ENCODE results near the gene EEA1.
"Not testable (repeated sequence)": the region's sequence is repeated elsewhere in the genome, so short reads cannot be mapped to it uniquely, and the experiment has no call there.

Gene EEA1

GRCh38 chr12:92756898-92757596 lies 172.0 kb downstream of the EEA1 start:
- TF ChIP-seq, protein P1, sequence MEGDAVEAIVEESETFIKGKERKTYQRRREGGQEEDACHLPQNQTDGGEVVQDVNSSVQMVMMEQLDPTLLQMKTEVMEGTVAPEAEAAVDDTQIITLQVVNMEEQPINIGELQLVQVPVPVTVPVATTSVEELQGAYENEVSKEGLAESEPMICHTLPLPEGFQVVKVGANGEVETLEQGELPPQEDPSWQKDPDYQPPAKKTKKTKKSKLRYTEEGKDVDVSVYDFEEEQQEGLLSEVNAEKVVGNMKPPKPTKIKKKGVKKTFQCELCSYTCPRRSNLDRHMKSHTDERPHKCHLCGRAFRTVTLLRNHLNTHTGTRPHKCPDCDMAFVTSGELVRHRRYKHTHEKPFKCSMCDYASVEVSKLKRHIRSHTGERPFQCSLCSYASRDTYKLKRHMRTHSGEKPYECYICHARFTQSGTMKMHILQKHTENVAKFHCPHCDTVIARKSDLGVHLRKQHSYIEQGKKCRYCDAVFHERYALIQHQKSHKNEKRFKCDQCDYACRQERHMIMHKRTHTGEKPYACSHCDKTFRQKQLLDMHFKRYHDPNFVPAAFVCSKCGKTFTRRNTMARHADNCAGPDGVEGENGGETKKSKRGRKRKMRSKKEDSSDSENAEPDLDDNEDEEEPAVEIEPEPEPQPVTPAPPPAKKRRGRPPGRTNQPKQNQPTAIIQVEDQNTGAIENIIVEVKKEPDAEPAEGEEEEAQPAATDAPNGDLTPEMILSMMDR (IDR thresholded peaks at IDR 0.05; ENCODE audit: insufficient read depth, low read depth, low read length, missing control alignments): no peak
- no peak for DNase-seq (ENCODE audit: low read depth)
- H3K4me3 ChIP-seq (ENCODE audit: low read depth, low read length): no peak overlapping the region

GRCh38 chr12:92753976-92754885 lies 174.9 kb downstream of the EEA1 start:
- TF ChIP-seq, protein P1 (IDR thresholded peaks at IDR 0.05; ENCODE audit: insufficient read depth, low read depth, low read length, missing control alignments): no peak
- H3K4me3 ChIP-seq (ENCODE audit: low read depth, low read length): no peak overlapping the region
- no peak for DNase-seq (ENCODE audit: low read depth)

- DNase-seq (ENCODE audit: low read depth); H3K4me3 ChIP-seq (ENCODE audit: low read depth, low read length): not testable (repeated sequence)
Measured at GRCh38 chr12:92749691-92750090, 179.4 kb downstream of the EEA1 start.

GRCh38 chr12:92747151-92747550 lies 181.9 kb downstream of the EEA1 start:
- TF ChIP-seq, protein P1 (IDR thresholded peaks at IDR 0.05; ENCODE audit: insufficient read depth, low read depth, low read length, missing control alignments): no peak
- no peak for DNase-seq (ENCODE audit: low read depth)

GRCh38 chr12:92745856-92746550 lies 183.1 kb downstream of the EEA1 start:
- H3K4me3 ChIP-seq (ENCODE audit: low read depth, low read length): no peak overlapping the region
- TF ChIP-seq, protein P1 (IDR thresholded peaks at IDR 0.05; ENCODE audit: insufficient read depth, low read depth, low read length, missing control alignments): no peak
- no peak for DNase-seq (ENCODE audit: low read depth)

More at GRCh38 chr12:92747151-92747550, 181.9 kb downstream of the EEA1 start:
- H3K4me3 ChIP-seq (ENCODE audit: low read depth, low read length): no peak overlapping the region

- H3K4me3 ChIP-seq (ENCODE audit: low read depth, low read length): no peak overlapping the region
- TF ChIP-seq, protein P1 (IDR thresholded peaks at IDR 0.05; ENCODE audit: insufficient read depth, low read depth, low read length, missing control alignments): no peak
- no peak for DNase-seq (ENCODE audit: low read depth)
Measured at GRCh38 chr12:92743026-92743425, 186.1 kb downstream of the EEA1 start.

DNA sequence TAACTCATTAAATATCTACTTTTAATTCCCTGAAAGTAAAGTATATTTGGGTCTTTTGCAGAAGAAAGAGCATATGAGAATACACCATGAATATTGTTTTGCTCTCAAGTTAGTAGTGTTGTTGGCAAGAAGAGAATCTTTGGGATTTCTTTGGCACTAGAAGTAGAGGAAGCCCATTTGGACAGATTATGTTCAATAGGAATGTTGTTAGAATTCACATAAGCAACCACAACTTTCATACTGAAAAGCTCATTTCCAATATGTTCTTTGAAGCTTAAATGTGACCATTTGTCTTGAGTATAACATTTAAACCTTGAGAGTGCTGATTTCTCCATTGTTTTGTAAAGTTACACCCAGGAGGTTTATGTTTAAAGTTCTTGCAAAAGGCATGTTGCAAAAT lies 188.7 kb downstream of the EEA1 start:
- DNase-seq (ENCODE audit: low read depth): no peak
- TF ChIP-seq, protein P1 (IDR thresholded peaks at IDR 0.05; ENCODE audit: insufficient read depth, low read depth, low read length, missing control alignments): no peak
- no peak overlapping the region for H3K4me3 ChIP-seq (ENCODE audit: low read depth, low read length)

Data from GM12865 (cell line).